ENCODE data around the gene JAKMIP1.

The JAKMIP1 gene

DNA sequence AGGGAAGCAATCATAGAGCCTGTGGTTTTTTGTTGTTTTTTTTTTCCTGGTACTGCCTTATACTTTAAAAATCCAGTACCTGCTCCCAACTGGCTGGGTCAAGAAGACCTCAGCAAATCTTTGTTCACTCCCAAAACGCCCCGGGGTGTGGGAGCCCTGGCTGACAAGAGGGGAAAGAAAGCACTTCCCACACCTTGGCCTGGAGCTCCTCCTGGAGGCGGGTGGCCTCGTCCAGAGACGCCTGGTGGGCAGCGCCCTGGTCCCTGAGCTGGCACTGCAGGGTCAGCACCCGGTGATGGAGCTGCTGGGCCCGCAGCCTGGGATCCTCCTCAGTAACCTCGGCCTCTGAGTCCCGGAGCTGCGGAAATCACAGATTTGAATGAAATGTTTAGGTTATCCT is 220.4 kb downstream of the JAKMIP1 start:
- DNase-seq = peak; percentile 65

GRCh38 chr4:5976921-5977320 is 223.4 kb downstream of the JAKMIP1 start:
- no peak for DNase-seq

DNA sequence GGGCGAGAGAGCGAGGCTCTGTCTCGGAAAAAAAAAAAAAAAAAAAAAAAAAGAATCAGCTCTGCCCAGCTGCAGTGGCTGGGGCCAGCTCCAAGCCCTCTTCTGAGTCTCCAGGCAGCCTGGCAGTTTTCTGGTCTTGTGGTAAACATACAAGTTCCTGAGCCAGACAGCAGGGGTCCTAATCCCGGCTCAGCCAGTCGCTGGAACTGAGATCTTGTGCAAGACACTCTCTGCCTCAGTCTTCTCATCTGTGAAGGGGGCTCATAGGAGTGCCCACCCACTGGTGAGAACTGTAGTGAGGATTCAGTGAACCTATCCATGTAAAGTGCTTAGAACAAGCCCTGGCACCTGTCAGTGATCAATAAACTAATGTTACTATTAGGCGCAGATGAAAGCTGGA is 223.9 kb downstream of the JAKMIP1 start:
- no peak for DNase-seq

Measured in COR-L47 (cell line).